ENCODE results near the gene APMAP. TPM values are rescaled to one million over a fixed set of nuclear protein-coding genes. Genes with fewer than 3 reads are reported as not detected.

The APMAP gene
- total and polyA plus RNA-seq, 10 donors = 26.5 to 104 (median 65.3) TPM

GRCh38 chr20:25032478-25033264, 40.1 kb upstream of the APMAP start:
- 73 to 88% (median 82%) methylated on average over 29 of the region's 29 CpGs for WGBS, 5 donors
- H3K36me3 ChIP-seq = peaks cover 0 to 56% (median 17%) of the 10 kb centered on the region in 6 donors
- H3K4me1 ChIP-seq = peaks cover 22 to 72% (median 38%) of the 10 kb centered on the region in 6 donors
- no peaks in the 10 kb centered on the region for H3K27me3 ChIP-seq (replicated peaks in 1 of 7)
- TF ChIP-seq POLR2AphosphoS5 (IDR thresholded peaks at IDR 0.05) (peak in 1 of 3 donors; percentile 8), POLR2A (IDR thresholded peaks at IDR 0.05) (no peak), CTCF (IDR thresholded peaks at IDR 0.05 in 8 of 11, conservative IDR thresholded peaks at IDR 0.05 in 3 of 11) (no peak)
- no peaks in the 10 kb centered on the region for H3K9me3 ChIP-seq
- H3K4me3 ChIP-seq = no peak overlapping the region
- peak overlapping the region in 7 of 8 donors; percentile 5 to 47 (median 29) for H3K27ac ChIP-seq
- DNase-seq = peak; percentile 63
- intact Hi-C loops (cut with DNase I; ENCODE audit: low total_unique reads) = no loop called here

- TF ChIP-seq POLR2A (IDR thresholded peaks at IDR 0.05) (no peak), POLR2AphosphoS5 (IDR thresholded peaks at IDR 0.05) (no peak), CTCF (IDR thresholded peaks at IDR 0.05 in 8 of 11, conservative IDR thresholded peaks at IDR 0.05 in 3 of 11) (no peak)
- Histone ChIP-seq H3K36me3 (peaks cover 0 to 56% (median 17%) of the 10 kb centered on the region in 6 donors), H3K4me1 (peaks cover 16 to 71% (median 32%) of the 10 kb centered on the region in 6 donors), H3K27ac (peak overlapping the region in 4 of 8 donors; percentile 28 to 38 (median 33)), H3K4me3 (no peak overlapping the region), H3K27me3 (replicated peaks in 1 of 7) (no peaks in the 10 kb centered on the region), H3K9me3 (no peaks in the 10 kb centered on the region)
- 92 to 97% (median 95%) methylated on average over 11 to 16 of the region's 16 CpGs for WGBS, 5 donors
- DNase-seq = peak; percentile 58
- intact Hi-C loops (cut with DNase I; ENCODE audit: low total_unique reads) = no loop called here
Measured at GRCh38 chr20:25032065-25032477, 39.5 kb upstream of the APMAP start.

- Histone ChIP-seq H3K27me3 (replicated peaks in 1 of 7) (no peaks in the 10 kb centered on the region), H3K27ac (no peak overlapping the region), H3K36me3 (peaks cover 0 to 63% (median 18%) of the 10 kb centered on the region in 6 donors), H3K9me3 (no peaks in the 10 kb centered on the region), H3K4me1 (peaks cover 7 to 67% (median 25%) of the 10 kb centered on the region in 6 donors), H3K4me3 (no peak overlapping the region)
- intact Hi-C loops (cut with DNase I; ENCODE audit: low total_unique reads) = no loop called here
- WGBS, 5 donors = 76 to 94% (median 87%) methylated on average over 3 of the region's 3 CpGs
- TF ChIP-seq CTCF (IDR thresholded peaks at IDR 0.05 in 8 of 11, conservative IDR thresholded peaks at IDR 0.05 in 3 of 11) (no peak), POLR2AphosphoS5 (IDR thresholded peaks at IDR 0.05) (no peak), POLR2A (IDR thresholded peaks at IDR 0.05) (no peak)
- no peak for DNase-seq
Measured at GRCh38 chr20:25031241-25031640, 38.7 kb upstream of the APMAP start.

- peaks cover 2 to 67% (median 22%) of the 10 kb centered on the region in 6 donors for H3K4me1 ChIP-seq
- no peak for TF ChIP-seq POLR2A (IDR thresholded peaks at IDR 0.05)
- no peak for TF ChIP-seq POLR2AphosphoS5 (IDR thresholded peaks at IDR 0.05)
- no peak for TF ChIP-seq CTCF (IDR thresholded peaks at IDR 0.05 in 8 of 11, conservative IDR thresholded peaks at IDR 0.05 in 3 of 11)
- DNase-seq = peak; percentile 57
- H3K4me3 ChIP-seq = no peak overlapping the region
- intact Hi-C loops (cut with DNase I; ENCODE audit: low total_unique reads) = no loop called here
- WGBS, 5 donors = 94 to 95% (median 94%) methylated on average over 8 of the region's 8 CpGs
- no peaks in the 10 kb centered on the region for H3K9me3 ChIP-seq
- no peaks in the 10 kb centered on the region for H3K27me3 ChIP-seq (replicated peaks in 1 of 7)
- H3K36me3 ChIP-seq = peaks cover 0 to 68% (median 19%) of the 10 kb centered on the region in 6 donors
- no peak overlapping the region for H3K27ac ChIP-seq
Measured at GRCh38 chr20:25030649-25031207, 38.2 kb upstream of the APMAP start.
